IMR-90 (cell line): ENCODE data around the gene LMBRD2. TPM values are rescaled to one million over a fixed set of nuclear protein-coding genes. Genes with fewer than 3 reads are reported as not detected.

Experiments
- ATAC-seq: fragments of 200-7000 bp; cut with Tn5 transposase; 2 replicates; pipeline ENCODE4 v1.9.1; 2020; ENCODE audit warnings: low read depth, mild to moderate bottlenecking, moderate library complexity
- BruUV-seq: library from RNA; stranded (reverse); fragments of 400-500 nt; replicated peaks from 2 replicates; lab custom pipeline; 2021; lab: Mats Ljungman, UMichigan
- CTCF ChIA-PET: fragments of 300-600 bp; formaldehyde crosslinking; extraction: SDS; loops from one replicate; lab custom pipeline; 2021; ENCODE audit warnings: antibody characterized with exemption; lab: Yijun Ruan, JAX
- POLR2A ChIA-PET: fragments of 300-600 bp; sonication (Branson Sonifier 250); formaldehyde crosslinking; loops from one replicate; lab custom pipeline; 2022; ENCODE audit warnings: antibody characterized with exemption; ENCODE audit not compliant: unreplicated experiment; lab: Charles Lee
- DNase-seq: peaks from one replicate; pipeline ENCODE4 v3.0.0; 2013
- H2AFZ ChIP-seq: replicated peaks from 2 replicates; pipeline ENCODE3; 2013; ENCODE audit warnings: low read length, mild to moderate bottlenecking; ENCODE audit not compliant: poor library complexity
- H2AK5ac ChIP-seq: 2 replicates; pipeline ENCODE4 v1.6.1; 2013; ENCODE audit warnings: low read depth, low read length, inconsistent platforms
- H2AK9ac ChIP-seq: replicated peaks from 2 replicates; pipeline ENCODE3; 2013; ENCODE audit warnings: mild to moderate bottlenecking, low read depth, low read length, moderate library complexity; ENCODE audit not compliant: poor library complexity
- H2BK120ac ChIP-seq: 2 replicates; pipeline ENCODE4 v1.6.1; 2013; ENCODE audit warnings: low read depth, low read length, inconsistent platforms
- H2BK15ac ChIP-seq: 3 replicates; pipeline ENCODE4 v1.6.1; 2013; ENCODE audit warnings: low read depth, low read length, inconsistent platforms
- H2BK20ac ChIP-seq: 2 replicates; pipeline ENCODE4 v1.6.1; 2013; ENCODE audit warnings: low read depth, mild to moderate bottlenecking, inconsistent platforms, low read length, moderate library complexity
- H2BK5ac ChIP-seq: 2 replicates; pipeline ENCODE4 v1.6.1; 2013; ENCODE audit warnings: mild to moderate bottlenecking, low read depth, low read length, inconsistent platforms; ENCODE audit not compliant: poor library complexity, severe bottlenecking
- H3K14ac ChIP-seq: replicated peaks from 2 replicates; pipeline ENCODE4 v1.6.1; 2013; ENCODE audit warnings: low read depth, low read length, inconsistent platforms
- H3K18ac ChIP-seq: 2 replicates; pipeline ENCODE4 v1.6.1; 2013; ENCODE audit warnings: low read depth, low read length, control low read depth
- H3K23ac ChIP-seq: 2 replicates; pipeline ENCODE4 v1.6.1; 2013; ENCODE audit warnings: low read depth, low read length, inconsistent platforms
- H3K27ac ChIP-seq: 2 replicates; pipeline ENCODE4 v1.5.1; 2013; ENCODE audit warnings: mild to moderate bottlenecking, control low read depth, low read length; ENCODE audit not compliant: insufficient read depth
- H3K27me3 ChIP-seq: 2 replicates; pipeline ENCODE4 v1.6.1; 2013; ENCODE audit warnings: low read length; ENCODE audit not compliant: control insufficient read depth, insufficient read depth
- H3K36me3 ChIP-seq: 2 replicates; pipeline ENCODE4 v1.6.1; 2013; ENCODE audit warnings: low read length, mixed read lengths; ENCODE audit not compliant: control insufficient read depth, insufficient read depth
- H3K4ac ChIP-seq: 2 replicates; pipeline ENCODE4 v1.6.1; 2013; ENCODE audit warnings: low read depth, low read length, inconsistent platforms
- H3K4me1 ChIP-seq: 2 replicates; pipeline ENCODE4 v1.6.1; 2013; ENCODE audit warnings: low read length, mixed read lengths; ENCODE audit not compliant: control insufficient read depth, insufficient read depth
- H3K4me2 ChIP-seq: 2 replicates; pipeline ENCODE4 v1.6.1; 2013; ENCODE audit warnings: low read depth, mild to moderate bottlenecking, control low read depth, low read length, moderate library complexity
- H3K4me3 ChIP-seq: 2 replicates; pipeline ENCODE4 v1.5.1; 2013; ENCODE audit warnings: low read depth, mild to moderate bottlenecking, control low read depth, low read length, moderate library complexity; ENCODE audit not compliant: insufficient read depth
- H3K56ac ChIP-seq: 2 replicates; pipeline ENCODE4 v1.6.1; 2013; ENCODE audit warnings: low read length, inconsistent platforms; ENCODE audit not compliant: insufficient read depth; ENCODE audit errors: extremely low read depth
- H3K79me1 ChIP-seq, 2 experiments: 2 replicates each; pipeline ENCODE4 v1.6.1; 2013; ENCODE audit warnings: low read length in 2 of 2, inconsistent platforms in 1 of 2, low read depth in 1 of 2
- H3K9ac ChIP-seq: 2 replicates; pipeline ENCODE4 v1.6.1; 2013; ENCODE audit warnings: low read depth, low read length, control low read depth
- H3K9me1 ChIP-seq: 2 replicates; pipeline ENCODE4 v1.6.1; 2013; ENCODE audit warnings: low read length, inconsistent platforms; ENCODE audit not compliant: insufficient read depth
- H3K9me3 ChIP-seq: 2 replicates; pipeline ENCODE4 v1.6.1; 2013; ENCODE audit warnings: low read length; ENCODE audit not compliant: control insufficient read depth, insufficient read depth
- H4K20me1 ChIP-seq: 2 replicates; pipeline ENCODE4 v1.6.1; 2013; ENCODE audit warnings: low read length, inconsistent platforms; ENCODE audit not compliant: insufficient read depth
- H4K5ac ChIP-seq: 2 replicates; pipeline ENCODE4 v1.6.1; 2013; ENCODE audit warnings: mild to moderate bottlenecking, low read depth, low read length, control low read depth
- H4K8ac ChIP-seq, 2 experiments: 2 replicates each; pipeline ENCODE4 v1.6.1; 2013; ENCODE audit warnings: low read depth in 2 of 2, low read length in 2 of 2, control low read depth in 1 of 2, inconsistent platforms in 1 of 2
- H4K91ac ChIP-seq: 2 replicates; pipeline ENCODE4 v1.6.1; 2013; ENCODE audit warnings: low read depth, low read length, inconsistent platforms; ENCODE audit not compliant: insufficient read depth
- CEBPB ChIP-seq: IDR thresholded peaks from 2 replicates; pipeline ENCODE4 v1.6.1; 2012; ENCODE audit warnings: low read depth, low read length, improper control_type of control experiment
- ELK1 ChIP-seq: fragments of 150-350 bp; IDR thresholded peaks from 2 replicates; pipeline ENCODE4 v1.6.1; 2016; ENCODE audit warnings: low read depth, mild to moderate bottlenecking, low read length, moderate library complexity, borderline replicate concordance
- POLR2A ChIP-seq: IDR thresholded peaks from 2 replicates; pipeline ENCODE4 v1.6.1; 2012; ENCODE audit warnings: mild to moderate bottlenecking, low read depth, low read length
- WGBS, 2 experiments: methylation state at CpG; one replicate each; pipeline versions ENCODE4 v1.1.5 to v1.1.7; 2013; ENCODE audit warnings: missing lambda C conversion rate in 2 of 2; ENCODE audit not compliant: insufficient read length in 1 of 2; ENCODE audit errors: extremely low coverage in 2 of 2; 5-methylcytosine and 5-hydroxymethylcytosine counted together
- dilution Hi-C: fragments of 300-500 bp; cut with HindIII; formaldehyde crosslinking; loops from one replicate; pipeline ENCODE4 v1.14.3; 2018; ENCODE audit warnings: low sequenced_read_pairs; ENCODE audit not compliant: unreplicated experiment
- in situ Hi-C: fragments of 300-500 bp; cut with MboI; formaldehyde crosslinking; loops from 3 replicates; pipeline ENCODE4 v1.14.3; 2019; ENCODE audit warnings: low sequenced_read_pairs, inconsistent platforms, mixed read lengths
- intact Hi-C: fragments of 100-400 bp; cut with micrococcal nuclease; formaldehyde crosslinking; loops from 2 replicates; pipeline ENCODE4 v1.10.0; 2022
- polyA plus RNA-seq, 3 experiments: library from polyadenylated mRNA; depleted of rRNA; stranded (reverse); fragments of >200 nt; gene quantifications; 2 replicates each; pipeline ENCODE4 v1.2.3, GENCODE V29; 2012; ENCODE audit warnings: low replicate concordance in 1 of 3
- total RNA-seq: library from RNA; depleted of rRNA; stranded (reverse); fragments of >200 nt; gene quantifications from 2 replicates; pipeline ENCODE4 v1.2.3, GENCODE V29; 2012

Gene LMBRD2
- total and polyA plus RNA-seq, 2 of the 4 experiments (the other 2 are of a cell fraction) = 1.8 to 5.2 TPM

- Histone ChIP-seq H3K27me3 (no peaks in the 10 kb centered on the region), H3K79me1 (no peaks in the 10 kb centered on the region), H4K20me1 (no peaks in the 10 kb centered on the region), H4K91ac (no peak overlapping the region), H3K27ac (no peak overlapping the region), H3K56ac (no peak overlapping the region), H3K4me3 (no peak overlapping the region), H3K18ac (no peak overlapping the region), H3K9ac (no peak overlapping the region), H3K4ac (no peak overlapping the region), H2AK9ac (no peak overlapping the region), H3K14ac (no peak overlapping the region), H3K36me3 (peaks cover 3% of the 10 kb centered on the region; the same call in 1 of the 2 replicates), H2BK120ac (no peak overlapping the region), H2BK20ac (no peak overlapping the region), H2BK5ac (no peak overlapping the region), H3K9me1 (no peaks in the 10 kb centered on the region), H2AK5ac (no peak overlapping the region), H4K5ac (no peak overlapping the region), H3K4me2 (no peak overlapping the region), H2BK15ac (no peak overlapping the region), H3K4me1 (no peaks in the 10 kb centered on the region; the same call in 1 of the 2 replicates), H3K9me3 (no peaks in the 10 kb centered on the region), H2AFZ (no peak overlapping the region), H3K23ac (no peak overlapping the region), H4K8ac (no peak overlapping the region)
- TF ChIP-seq POLR2A = no peak
- TF ChIP-seq ELK1 = no peak
- peak; percentile 42; the same call in 1 of the 2 replicates for TF ChIP-seq CEBPB
- CTCF ChIA-PET = no interaction called here
- dilution Hi-C loops (no loop called here), in situ Hi-C loops (no loop called here), intact Hi-C loops (no loop called here)
- 47% methylated on average over 2 of the region's 2 CpGs; no CpG with 5 or more reads in 1 of the 2 experiments for WGBS, 2 experiments
- POLR2A ChIA-PET = no interaction called here
- BruUV-seq = no TSS peak
- DNase-seq = peak; percentile 31
- ATAC-seq = peak; percentile 81
Measured at GRCh38 chr5:36105819-36106218, 45.9 kb downstream of the LMBRD2 start.
